Prostate gland (tissue), 2 donors: ENCODE data around the gene GPR15LG. TPM values are rescaled to one million over a fixed set of nuclear protein-coding genes. Genes with fewer than 3 reads are reported as not detected.

Experiments
- DNase-seq: peaks from one replicate; pipeline ENCODE4 v3.0.0-alpha.2; 2019; ENCODE audit warnings: low spot score
- H3K27ac ChIP-seq, 2 donors: fragments of 200-600 bp; sonication (generic); 2 replicates each; pipeline ENCODE4 v1.5.1; 2017 to 2019
- H3K27me3 ChIP-seq: fragments of 200-600 bp; sonication (generic); replicated peaks from 2 replicates; pipeline ENCODE4 v1.5.1; 2019; ENCODE audit not compliant: insufficient read depth
- H3K36me3 ChIP-seq, 2 donors: fragments of 200-600 bp; sonication (generic); 1 replicate in 1 of 2; 2 replicates in 1 of 2; pipeline versions ENCODE4 v1.5.1 to v1.8.1; 2017 to 2019
- H3K4me1 ChIP-seq: fragments of 200-600 bp; sonication (generic); replicated peaks from 2 replicates; pipeline ENCODE4 v1.5.1; 2019
- H3K4me3 ChIP-seq, 2 donors: fragments of 200-600 bp; sonication (generic); 2 replicates each; pipeline ENCODE4 v1.5.1; 2017 to 2019
- H3K9me3 ChIP-seq: fragments of 200-600 bp; sonication (generic); 2 replicates; pipeline ENCODE4 v1.5.1; 2017
- POLR2A ChIP-seq: fragments of 450-650 bp; IDR thresholded peaks from one replicate; pipeline ENCODE4 v1.6.1; 2016; ENCODE audit warnings: antibody characterized with exemption, mild to moderate bottlenecking
- POLR2AphosphoS5 ChIP-seq: sonication (generic); formaldehyde crosslinking; IDR thresholded peaks from one replicate; pipeline ENCODE4 v1.6.1; 2017; ENCODE audit warnings: antibody characterized with exemption
- WGBS: methylation state at CpG from one replicate; pipeline ENCODE4 v1.1.5; 2018; 5-methylcytosine and 5-hydroxymethylcytosine counted together
- intact Hi-C: fragments of 100-400 bp; cut with DNase I; formaldehyde crosslinking; loops from one replicate; pipeline ENCODE4 v1.14.2; 2022
- total RNA-seq, 2 donors: library from RNA; depleted of rRNA; stranded (reverse); fragments of >200 nt; gene quantifications; one replicate each; pipeline ENCODE4 v1.1.0, GENCODE V29; 2016
- TF ChIP-seq, protein P1 (sequence below), 4 experiments: fragments of 200-600 bp in 2 of 4; fragments of 450-650 bp in 2 of 4; sonication (generic) in 2 of 4; IDR thresholded peaks; 1 replicate in 3 of 4; 2 replicates in 1 of 4; pipeline ENCODE4 v1.5.1; 2016 to 2019; ENCODE audit warnings: antibody characterized with exemption in 4 of 4, mild to moderate bottlenecking in 2 of 4, moderate library complexity in 2 of 4

Gene GPR15LG
- total RNA-seq, 2 donors from 2014 or later: 3.1 TPM; not detected in 1

DNA sequence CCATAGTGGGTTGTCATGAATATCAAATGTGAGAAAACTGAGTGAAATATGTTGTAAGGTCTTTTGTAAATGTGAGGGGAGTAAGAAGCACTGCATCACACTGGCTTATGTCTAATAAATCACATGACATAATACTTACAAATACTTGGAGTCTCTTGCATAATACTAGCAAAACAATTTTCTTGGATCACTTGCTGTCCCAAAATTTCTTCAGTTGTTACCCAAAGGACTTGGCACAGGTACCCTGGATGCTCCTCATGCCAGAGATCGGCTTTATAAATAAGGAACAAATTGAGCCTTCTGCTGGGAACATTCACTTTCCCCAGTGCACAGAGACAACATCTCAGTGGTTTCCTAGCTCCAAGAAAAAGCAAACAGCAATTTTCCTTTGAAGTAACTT lies 56.8 kb downstream of the GPR15LG start:
- Histone ChIP-seq H3K27ac (no peak overlapping the region), H3K4me1 (no peaks in the 10 kb centered on the region), H3K4me3 (no peak overlapping the region), H3K27me3 (no peaks in the 10 kb centered on the region), H3K9me3 (no peaks in the 10 kb centered on the region), H3K36me3 (no peaks in the 10 kb centered on the region)
- intact Hi-C loops: no loop called here
- peak; percentile 25 for TF ChIP-seq POLR2AphosphoS5
- TF ChIP-seq, protein P1, sequence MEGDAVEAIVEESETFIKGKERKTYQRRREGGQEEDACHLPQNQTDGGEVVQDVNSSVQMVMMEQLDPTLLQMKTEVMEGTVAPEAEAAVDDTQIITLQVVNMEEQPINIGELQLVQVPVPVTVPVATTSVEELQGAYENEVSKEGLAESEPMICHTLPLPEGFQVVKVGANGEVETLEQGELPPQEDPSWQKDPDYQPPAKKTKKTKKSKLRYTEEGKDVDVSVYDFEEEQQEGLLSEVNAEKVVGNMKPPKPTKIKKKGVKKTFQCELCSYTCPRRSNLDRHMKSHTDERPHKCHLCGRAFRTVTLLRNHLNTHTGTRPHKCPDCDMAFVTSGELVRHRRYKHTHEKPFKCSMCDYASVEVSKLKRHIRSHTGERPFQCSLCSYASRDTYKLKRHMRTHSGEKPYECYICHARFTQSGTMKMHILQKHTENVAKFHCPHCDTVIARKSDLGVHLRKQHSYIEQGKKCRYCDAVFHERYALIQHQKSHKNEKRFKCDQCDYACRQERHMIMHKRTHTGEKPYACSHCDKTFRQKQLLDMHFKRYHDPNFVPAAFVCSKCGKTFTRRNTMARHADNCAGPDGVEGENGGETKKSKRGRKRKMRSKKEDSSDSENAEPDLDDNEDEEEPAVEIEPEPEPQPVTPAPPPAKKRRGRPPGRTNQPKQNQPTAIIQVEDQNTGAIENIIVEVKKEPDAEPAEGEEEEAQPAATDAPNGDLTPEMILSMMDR (IDR thresholded peaks at IDR 0.05): no peak
- TF ChIP-seq POLR2A: no peak
- DNase-seq: peak; percentile 22
- WGBS: 17% methylated on average over 1 of the region's 1 CpG

DNA sequence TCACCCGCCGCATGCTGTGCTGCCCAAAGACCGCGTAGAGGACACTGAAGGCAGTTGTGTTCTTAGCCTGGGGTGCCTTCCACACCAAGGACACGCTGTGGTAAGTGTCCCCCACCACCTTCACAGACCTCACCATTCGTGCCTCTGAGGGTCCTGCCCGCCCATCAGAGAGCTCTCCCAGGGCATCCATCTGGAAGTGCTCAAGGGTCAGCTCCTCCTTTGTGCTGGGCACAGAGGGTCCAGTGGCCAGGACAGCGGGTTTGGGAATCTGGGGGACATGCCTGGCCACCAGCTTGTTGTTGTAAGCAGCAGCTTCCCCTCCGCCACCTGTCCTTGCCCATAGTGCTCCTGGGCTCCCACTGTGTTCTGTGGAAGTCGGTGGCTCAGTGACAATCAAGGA lies 58.8 kb downstream of the GPR15LG start:
- no peak for DNase-seq
- no peak overlapping the region for H3K4me3 ChIP-seq
- 86% methylated on average over 10 of the region's 10 CpGs for WGBS
- no peaks in the 10 kb centered on the region for H3K36me3 ChIP-seq
- no peak overlapping the region for H3K27ac ChIP-seq
- intact Hi-C loops: no loop called here
- no peaks in the 10 kb centered on the region for H3K9me3 ChIP-seq
- TF ChIP-seq POLR2A (no peak), POLR2AphosphoS5 (no peak)
- TF ChIP-seq, protein P1 (IDR thresholded peaks at IDR 0.05): no peak
- H3K27me3 ChIP-seq: peaks cover 2% of the 10 kb centered on the region
- no peaks in the 10 kb centered on the region for H3K4me1 ChIP-seq

DNA sequence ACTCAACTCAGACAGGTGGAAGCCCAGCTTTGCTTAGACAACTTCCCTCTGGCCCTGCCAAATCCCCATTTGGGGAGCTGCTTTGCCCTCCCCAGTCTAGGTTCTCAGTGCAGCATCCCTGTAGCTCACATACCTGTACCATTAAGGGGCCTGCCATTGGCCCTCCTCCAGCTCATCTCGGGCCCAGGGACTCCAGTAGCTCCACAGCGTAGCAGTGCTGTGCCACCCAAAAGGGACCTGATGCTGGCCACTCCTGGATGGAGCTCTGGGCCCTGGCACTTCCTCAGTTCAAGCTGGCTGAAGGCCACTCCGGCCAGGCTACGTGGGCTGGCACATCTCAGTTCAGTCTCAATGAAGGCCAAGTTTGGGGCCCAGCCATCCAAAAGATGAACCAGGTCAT lies 60.3 kb downstream of the GPR15LG start:
- DNase-seq: no peak
- intact Hi-C loops: no loop called here
- H3K4me3 ChIP-seq: no peak overlapping the region
- H3K27ac ChIP-seq: no peak overlapping the region
- no peaks in the 10 kb centered on the region for H3K4me1 ChIP-seq
- H3K27me3 ChIP-seq: peaks cover 2% of the 10 kb centered on the region
- no peaks in the 10 kb centered on the region for H3K36me3 ChIP-seq
- 85% methylated on average over 4 of the region's 4 CpGs for WGBS
- no peaks in the 10 kb centered on the region for H3K9me3 ChIP-seq
- TF ChIP-seq, protein P1 (IDR thresholded peaks at IDR 0.05): no peak
- no peak for TF ChIP-seq POLR2A
- TF ChIP-seq POLR2AphosphoS5: no peak

DNA sequence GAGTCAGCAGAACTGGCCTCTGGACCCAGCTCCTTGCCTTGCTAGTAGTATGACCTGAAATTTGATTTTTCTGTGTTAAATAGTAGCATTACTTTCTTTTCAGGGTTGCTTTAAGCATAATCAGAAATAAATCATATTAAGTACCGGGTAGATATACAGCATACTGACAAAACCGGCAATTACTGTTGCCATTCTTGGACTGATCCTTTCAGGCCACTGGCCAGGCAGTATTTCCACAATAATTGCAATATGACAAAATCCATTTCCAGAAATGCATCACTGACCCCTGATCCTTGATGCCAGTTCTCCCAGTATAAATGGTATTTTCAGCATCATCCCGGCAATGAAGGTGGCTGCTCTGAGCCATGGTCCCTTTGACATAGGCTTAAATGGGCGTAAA lies 60.9 kb downstream of the GPR15LG start:
- DNase-seq: no peak
- intact Hi-C loops: no loop called here
- TF ChIP-seq POLR2A (no peak), POLR2AphosphoS5 (no peak)
- TF ChIP-seq, protein P1 (IDR thresholded peaks at IDR 0.05): no peak
- no peak overlapping the region for H3K27ac ChIP-seq
- H3K27me3 ChIP-seq: peaks cover 2% of the 10 kb centered on the region
- H3K4me1 ChIP-seq: no peaks in the 10 kb centered on the region
- H3K4me3 ChIP-seq: no peak overlapping the region
- no peaks in the 10 kb centered on the region for H3K36me3 ChIP-seq
- no peaks in the 10 kb centered on the region for H3K9me3 ChIP-seq
- WGBS: 96% methylated on average over 4 of the region's 4 CpGs

Other genes starting within 250 kb of the GPR15LG start
- gene GHITM, start 34.3 kb upstream of the GPR15LG start, total RNA-seq: 100 to 1,000 TPM; 122 to 143 TPM
- under 1 TPM; 0.45 to 0.82 TPM for gene CDHR1, start 20.7 kb downstream of the GPR15LG start, total RNA-seq
- gene LRIT2, start 51.7 kb downstream of the GPR15LG start, total RNA-seq: not detected
- 1 to 10 TPM in 1 of 2 donors, not detected in 1; 1.1 TPM for gene LRIT1, start 67.7 kb downstream of the GPR15LG start, total RNA-seq
- not detected for gene RGR, start 71.3 kb downstream of the GPR15LG start, total RNA-seq
- 10 to 100 TPM; 30.4 to 53.6 TPM for gene CCSER2, start 154.8 kb downstream of the GPR15LG start, total RNA-seq